ENCODE measurements around the gene LTB. TPM values are rescaled to one million over a fixed set of nuclear protein-coding genes. Genes with fewer than 3 reads are reported as not detected.

The LTB gene
- total and polyA plus RNA-seq, 2 donors (not counting 3 experiments of a cell fraction or from before 2014, with no cell fraction given): 1.2 to 2.1 TPM

GRCh38 chr6:31587791-31588777, 5.9 kb upstream of the LTB start:
- Histone ChIP-seq H3K36me3 (ENCODE audit: control insufficient read depth in 2 of 2, extremely low read depth in 1 of 2, insufficient read depth in 2 of 2, low read length in 2 of 2) (no peaks in the 10 kb centered on the region), H3K9ac (replicated peaks; ENCODE audit: extremely low read depth, insufficient read depth, low read length) (no peak overlapping the region), H3K9me3 (replicated peaks; ENCODE audit: control insufficient read depth, insufficient read depth, low read length) (no peaks in the 10 kb centered on the region), H3K4me3 (replicated peaks in 1 of 3; ENCODE audit: insufficient read depth in 1 of 3, low read depth in 1 of 3, low read length in 3 of 3) (no peak overlapping the region), H3K27ac (ENCODE audit: insufficient read depth, low read depth, low read length) (no peak overlapping the region), H2AFZ (ENCODE audit: low read depth, low read length) (peak overlapping the region; percentile 15), H3K4me1 (ENCODE audit: control insufficient read depth, extremely low read depth, insufficient read depth, low read length) (no peaks in the 10 kb centered on the region), H3K4me2 (ENCODE audit: insufficient read depth, low read length) (no peak overlapping the region), H3K27me3 (ENCODE audit: control insufficient read depth in 2 of 2, insufficient read depth in 2 of 2, low read length in 2 of 2) (no peaks in the 10 kb centered on the region), H3K9me1 (replicated peaks; ENCODE audit: control insufficient read depth, extremely low read depth, insufficient read depth, low read length) (no peaks in the 10 kb centered on the region), H3K79me2 (ENCODE audit: control insufficient read depth, insufficient read depth, low read length) (no peaks in the 10 kb centered on the region), H4K20me1 (replicated peaks; ENCODE audit: control insufficient read depth, extremely low read depth, insufficient read depth, low read length) (no peaks in the 10 kb centered on the region)
- DNase-seq (ENCODE audit: low read depth, low spot score): no peak
- dilution Hi-C loops (cut with MboI; ENCODE audit: extremely low pct_ligation_motif_present, low sequenced_read_pairs): no loop called here
- intact Hi-C loops (cut with micrococcal nuclease): no loop called here
- BruUV-seq (replicated peaks): no TSS peak
- POLR2A ChIA-PET: interaction anchor here (1.6 kb wide), 1 partner anchor 7 kb away, joined by 5 read pairs; no protein-coding TSS in a partner anchor
- TF ChIP-seq POLR2AphosphoS5 (IDR thresholded peaks at IDR 0.05; ENCODE audit: insufficient read depth, low read depth, low read length) (no peak), FOS (IDR thresholded peaks at IDR 0.05; ENCODE audit: borderline replicate concordance, insufficient read depth, low read length) (no peak), POLR2A (IDR thresholded peaks at IDR 0.05; ENCODE audit: low read depth, low read length) (no peak), GATA2 (IDR thresholded peaks at IDR 0.05; ENCODE audit: insufficient read depth, insufficient read length, low read depth, low read length) (no peak), EZH2 (IDR thresholded peaks at IDR 0.05; ENCODE audit: borderline replicate concordance, low read depth, low read length, severe bottlenecking) (no peak), MAX (IDR thresholded peaks at IDR 0.05; ENCODE audit: insufficient read depth, insufficient read length) (no peak), MYC (IDR thresholded peaks at IDR 0.05; ENCODE audit: low read depth, low read length) (no peak), JUN (IDR thresholded peaks at IDR 0.05; ENCODE audit: borderline replicate concordance, insufficient read depth, insufficient read length, low read depth) (no peak), CTCF (IDR thresholded peaks at IDR 0.05; ENCODE audit: extremely low read depth in 1 of 2, insufficient read depth in 1 of 2, low read depth in 1 of 2, low read length in 2 of 2) (no peak)
- CTCF ChIA-PET: interaction anchor here (17.0 to 32.6 kb wide), 2 partner anchors 8 to 32 kb away, joined by 286 to 1517 read pairs; partner anchors contain the start of genes ATP6V1G2, DDX39B, NCR3 and NFKBIL1
- no peak for FAIRE-seq
